H54 (cell line): ENCODE data around the gene ZNF280A.
"Not testable (repeated sequence)": the region's sequence is repeated elsewhere in the genome, so short reads cannot be mapped to it uniquely, and the experiment has no call there.

Experiments
- DNase-seq: peaks from one replicate; pipeline ENCODE4 v3.0.0; 2011; ENCODE audit warnings: low spot score, mixed read lengths; ENCODE audit not compliant: insufficient read length
- FAIRE-seq: peaks from 3 replicates; lab custom pipeline; 2011; peaks lifted over from hg19 to GRCh38; lab: Jason Lieb, UNC
- POLR2A ChIP-seq: IDR thresholded peaks from 2 replicates; pipeline ENCODE4 v1.6.1; 2011; ENCODE audit warnings: low read depth, mild to moderate bottlenecking, low read length

The ZNF280A gene

DNA sequence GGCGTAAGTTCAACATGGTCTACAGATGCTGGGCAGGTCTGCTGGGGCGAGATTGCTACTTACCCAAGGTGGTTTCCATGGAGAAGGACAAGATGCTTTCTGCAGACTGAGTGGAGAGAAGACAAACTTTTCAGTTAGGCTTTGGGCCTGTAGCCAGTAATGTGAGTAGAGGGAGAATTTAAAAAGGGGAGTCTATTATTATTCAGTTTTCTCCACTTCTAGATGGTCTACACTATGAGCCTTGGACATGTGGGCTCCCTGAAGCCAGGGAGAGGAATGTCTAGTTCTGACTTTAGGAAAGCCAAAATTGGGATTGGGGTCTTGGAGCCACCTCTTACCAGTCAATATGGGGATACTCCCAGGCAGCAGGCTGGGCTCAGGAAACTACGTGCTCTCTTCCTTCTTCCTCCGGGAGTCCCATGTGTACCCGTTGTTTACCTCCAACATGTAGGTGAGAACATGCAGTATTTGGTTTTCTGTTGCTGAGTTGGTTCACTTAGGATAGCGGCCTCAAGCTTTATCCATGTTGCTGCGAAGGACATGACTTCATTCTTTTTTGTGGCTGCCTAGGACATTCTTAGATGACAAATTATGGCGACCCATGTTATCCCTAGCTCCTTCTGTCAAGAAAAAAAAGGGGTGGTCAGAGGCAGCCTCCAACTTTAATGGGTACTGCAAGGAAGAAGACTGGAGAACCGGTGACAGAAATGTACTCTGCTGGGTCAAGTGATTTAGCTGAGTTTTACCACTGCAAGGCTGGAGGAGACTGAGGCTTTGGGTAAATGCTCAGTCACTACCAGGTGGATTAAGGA is 14.7 kb upstream of the ZNF280A start:
- no peak for DNase-seq
- TF ChIP-seq POLR2A = no peak
- no peak for FAIRE-seq

- FAIRE-seq = no peak
- no peak for TF ChIP-seq POLR2A
- no peak for DNase-seq
Measured at GRCh38 chr22:22533863-22534262, 13.8 kb upstream of the ZNF280A start.

- TF ChIP-seq POLR2A = no peak
- FAIRE-seq (no peak), DNase-seq (no peak)
Measured at GRCh38 chr22:22533417-22533816, 13.3 kb upstream of the ZNF280A start.

DNA sequence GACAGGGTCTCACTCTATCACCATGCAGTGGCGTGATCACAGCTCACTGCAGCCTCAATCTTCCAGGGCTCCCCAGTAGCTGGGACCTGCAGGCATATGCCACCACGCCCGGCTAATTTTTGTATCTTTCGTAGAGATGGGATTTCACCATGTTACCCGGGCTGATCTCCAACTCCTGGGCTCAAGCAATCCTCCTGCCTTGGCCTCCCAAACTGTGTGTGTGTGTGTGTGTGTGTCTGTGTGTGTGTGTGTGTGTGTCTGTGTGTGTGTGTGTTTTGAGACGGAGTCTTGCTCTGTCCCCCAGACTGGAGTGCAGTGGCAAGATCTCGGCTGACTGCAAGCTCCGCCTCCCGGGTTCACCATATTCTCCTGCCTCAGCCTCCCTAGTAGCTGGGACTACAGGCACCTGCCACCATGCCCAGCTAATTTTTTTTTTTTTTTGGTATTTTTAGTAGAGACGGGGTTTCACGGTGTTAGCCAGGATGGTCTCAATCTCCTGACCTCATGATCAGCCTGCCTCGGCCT is 12.5 kb upstream of the ZNF280A start:
- FAIRE-seq, DNase-seq: not testable (repeated sequence)

DNA sequence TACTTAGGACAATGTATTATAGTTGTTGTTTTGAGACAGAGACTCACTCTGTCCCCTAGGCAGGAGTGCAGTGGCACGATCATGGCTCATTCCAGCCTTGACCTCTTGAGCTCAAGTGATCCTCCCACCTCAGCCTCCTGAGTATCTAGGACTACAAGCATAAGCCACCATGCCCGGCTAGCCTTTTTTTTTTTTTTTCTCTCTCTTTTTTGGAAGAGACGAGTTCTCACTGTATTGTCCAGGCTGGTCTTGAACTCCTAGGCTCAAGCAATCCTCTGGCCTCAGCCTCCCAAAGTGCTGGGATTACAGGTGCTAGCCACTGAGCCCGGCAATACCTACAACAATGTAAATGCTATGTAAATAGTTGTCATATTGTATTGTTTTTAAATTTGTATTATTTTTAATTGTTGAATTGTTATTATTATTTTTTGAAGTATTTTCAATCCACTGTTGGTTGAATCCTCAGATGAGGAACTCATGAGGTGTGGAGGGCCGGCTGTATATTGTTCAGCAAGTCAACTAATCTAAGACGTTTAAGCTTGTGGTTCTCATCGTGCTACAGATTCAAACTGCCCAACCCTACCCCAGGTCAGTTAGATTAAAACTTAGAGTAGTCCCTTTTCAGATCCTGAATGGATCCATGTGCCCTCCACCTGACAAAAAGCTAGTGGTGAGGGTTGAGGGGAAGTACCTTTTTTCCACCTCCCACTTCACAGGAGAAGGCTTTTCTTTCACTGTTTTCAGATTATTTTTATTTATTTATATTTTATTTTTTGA is 11.9 kb upstream of the ZNF280A start:
- FAIRE-seq (no peak), DNase-seq (no peak)
- TF ChIP-seq POLR2A = no peak

DNA sequence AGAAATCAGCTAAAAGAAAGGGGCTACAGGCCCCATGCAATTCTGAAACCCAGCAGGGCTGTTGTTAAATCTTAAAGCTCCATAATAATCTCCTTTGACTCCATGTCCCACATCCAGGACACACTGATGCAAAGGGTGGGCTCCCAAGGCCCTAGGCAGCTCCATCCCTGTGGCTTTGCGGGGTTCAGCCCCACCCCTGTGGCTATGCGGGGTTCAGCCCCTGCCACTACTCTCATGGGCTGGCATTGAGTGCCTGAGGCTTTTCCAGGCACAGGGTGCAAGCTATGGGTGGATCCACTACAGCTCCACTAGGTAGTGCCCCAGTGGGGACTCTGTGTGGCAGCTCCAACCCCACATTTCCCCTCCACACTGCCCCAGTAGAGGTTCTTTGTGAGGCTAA is 8.7 kb upstream of the ZNF280A start:
- DNase-seq (no peak), FAIRE-seq (no peak)
- TF ChIP-seq POLR2A = no peak

GRCh38 chr22:22527312-22527711 is 7.2 kb upstream of the ZNF280A start:
- DNase-seq (no peak), FAIRE-seq (no peak)
- no peak for TF ChIP-seq POLR2A

GRCh38 chr22:22526125-22526912 is 6.2 kb upstream of the ZNF280A start:
- no peak for TF ChIP-seq POLR2A
- FAIRE-seq (no peak), DNase-seq (no peak)

GRCh38 chr22:22523494-22523893 is 3.4 kb upstream of the ZNF280A start:
- FAIRE-seq (no peak), DNase-seq (no peak)
- TF ChIP-seq POLR2A = no peak

DNA sequence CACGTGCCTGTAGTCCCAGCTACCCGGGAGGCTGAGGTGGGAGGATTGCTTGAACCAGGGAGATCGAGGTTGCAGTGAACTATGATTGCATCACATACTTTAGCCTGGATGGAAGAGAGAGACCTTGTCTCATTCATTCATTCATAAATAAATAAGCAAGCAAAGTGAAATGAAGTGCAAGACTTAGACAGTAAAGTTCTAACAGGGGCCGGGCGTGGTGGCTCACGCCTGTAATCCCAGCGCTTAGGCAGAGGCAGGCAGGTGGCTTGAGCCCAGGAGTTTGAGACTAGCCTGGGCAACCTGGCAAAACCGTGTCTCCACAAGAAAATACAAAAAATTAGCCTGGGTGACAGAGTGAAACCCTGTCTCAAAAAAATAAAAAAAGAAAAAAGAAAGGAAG is 1.6 kb upstream of the ZNF280A start:
- no peak for TF ChIP-seq POLR2A
- no peak for DNase-seq
- no peak for FAIRE-seq

GRCh38 chr22:22520667-22521602 is 865 bp upstream of the ZNF280A start:
- no peak for DNase-seq
- no peak for TF ChIP-seq POLR2A
- FAIRE-seq = no peak

GRCh38 chr22:22519591-22519990 is 479 bp downstream of the ZNF280A start:
- FAIRE-seq (no peak), DNase-seq (no peak)
- no peak for TF ChIP-seq POLR2A

GRCh38 chr22:22516992-22517391 is 3.1 kb downstream of the ZNF280A start:
- TF ChIP-seq POLR2A = no peak
- FAIRE-seq (no peak), DNase-seq (no peak)
